ENCODE results near the gene TMOD2.

Gene TMOD2

DNA sequence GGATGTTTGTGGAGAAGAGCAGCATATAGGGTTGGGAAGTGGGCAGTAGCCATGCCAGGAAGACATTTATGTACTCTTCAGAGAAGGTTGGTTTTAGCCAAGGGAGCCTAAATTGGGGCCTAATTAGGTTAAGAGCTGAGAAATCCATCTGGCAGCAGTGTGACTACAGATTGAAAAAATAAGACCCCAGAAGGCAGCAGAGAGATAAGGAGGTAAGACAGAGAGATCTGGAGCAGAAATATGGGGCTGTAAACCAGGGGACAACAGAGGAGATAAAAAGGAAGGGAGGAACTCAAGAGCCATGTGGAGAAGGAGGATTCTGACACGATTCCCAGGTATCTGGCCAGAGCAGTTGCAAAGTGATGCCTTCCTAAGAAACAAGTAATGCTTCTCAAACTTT, 37.2 kb upstream of the TMOD2 start:
- in situ Hi-C loops (cut with HindIII; ENCODE audit: low sequenced_read_pairs): no loop called here
- DNase-seq (ENCODE audit: low read depth): no peak
- TF ChIP-seq, protein P1, sequence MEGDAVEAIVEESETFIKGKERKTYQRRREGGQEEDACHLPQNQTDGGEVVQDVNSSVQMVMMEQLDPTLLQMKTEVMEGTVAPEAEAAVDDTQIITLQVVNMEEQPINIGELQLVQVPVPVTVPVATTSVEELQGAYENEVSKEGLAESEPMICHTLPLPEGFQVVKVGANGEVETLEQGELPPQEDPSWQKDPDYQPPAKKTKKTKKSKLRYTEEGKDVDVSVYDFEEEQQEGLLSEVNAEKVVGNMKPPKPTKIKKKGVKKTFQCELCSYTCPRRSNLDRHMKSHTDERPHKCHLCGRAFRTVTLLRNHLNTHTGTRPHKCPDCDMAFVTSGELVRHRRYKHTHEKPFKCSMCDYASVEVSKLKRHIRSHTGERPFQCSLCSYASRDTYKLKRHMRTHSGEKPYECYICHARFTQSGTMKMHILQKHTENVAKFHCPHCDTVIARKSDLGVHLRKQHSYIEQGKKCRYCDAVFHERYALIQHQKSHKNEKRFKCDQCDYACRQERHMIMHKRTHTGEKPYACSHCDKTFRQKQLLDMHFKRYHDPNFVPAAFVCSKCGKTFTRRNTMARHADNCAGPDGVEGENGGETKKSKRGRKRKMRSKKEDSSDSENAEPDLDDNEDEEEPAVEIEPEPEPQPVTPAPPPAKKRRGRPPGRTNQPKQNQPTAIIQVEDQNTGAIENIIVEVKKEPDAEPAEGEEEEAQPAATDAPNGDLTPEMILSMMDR (IDR thresholded peaks at IDR 0.05; ENCODE audit: low read depth, low read length, missing control alignments): no peak
- H3K4me3 ChIP-seq (ENCODE audit: low read depth, low read length): no peak overlapping the region

DNA sequence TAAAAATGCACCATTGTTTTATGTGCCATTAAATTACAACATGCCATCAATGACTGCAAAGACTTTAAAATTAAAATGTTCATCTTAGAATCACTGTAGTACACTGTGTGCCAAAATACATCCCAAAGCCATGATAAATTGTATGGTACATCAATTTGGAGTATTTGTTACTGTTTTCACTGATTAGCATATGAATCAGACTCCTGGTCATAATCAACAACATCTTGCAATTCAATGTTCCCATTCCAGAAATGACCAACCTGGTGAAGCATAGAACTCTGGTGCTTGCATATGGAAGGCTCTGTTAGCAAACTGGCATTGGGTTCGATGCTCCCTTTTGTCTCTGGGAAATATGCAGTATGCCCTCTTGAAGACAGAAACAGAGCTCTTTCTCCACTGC, 36.5 kb upstream of the TMOD2 start:
- H3K4me3 ChIP-seq (ENCODE audit: low read depth, low read length): no peak overlapping the region
- DNase-seq (ENCODE audit: low read depth): no peak
- in situ Hi-C loops (cut with HindIII; ENCODE audit: low sequenced_read_pairs): no loop called here
- TF ChIP-seq, protein P1 (IDR thresholded peaks at IDR 0.05; ENCODE audit: low read depth, low read length, missing control alignments): no peak

DNA sequence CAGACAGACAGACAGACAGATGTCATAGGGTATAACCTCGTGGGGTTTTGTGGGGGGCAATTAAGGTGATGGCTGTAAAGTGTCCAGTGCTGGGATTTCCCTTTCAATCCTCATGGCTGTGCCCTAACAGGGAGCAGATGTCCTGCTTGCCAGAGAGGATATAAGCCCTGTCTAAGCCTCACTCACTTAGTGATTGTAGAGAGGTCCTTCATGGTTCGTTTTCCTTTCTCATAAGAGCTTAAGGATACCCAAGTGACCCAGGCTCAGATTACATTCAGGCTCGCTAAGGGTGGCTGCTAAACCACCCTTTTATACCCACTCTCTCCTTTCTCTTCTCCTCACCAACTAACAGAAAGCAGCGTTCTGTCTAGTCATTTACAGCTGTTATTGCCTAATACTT, 33.2 kb upstream of the TMOD2 start:
- TF ChIP-seq, protein P1 (IDR thresholded peaks at IDR 0.05; ENCODE audit: low read depth, low read length, missing control alignments): no peak
- DNase-seq (ENCODE audit: low read depth): no peak
- no peak overlapping the region for H3K4me3 ChIP-seq (ENCODE audit: low read depth, low read length)
- in situ Hi-C loops (cut with HindIII; ENCODE audit: low sequenced_read_pairs): no loop called here

DNA sequence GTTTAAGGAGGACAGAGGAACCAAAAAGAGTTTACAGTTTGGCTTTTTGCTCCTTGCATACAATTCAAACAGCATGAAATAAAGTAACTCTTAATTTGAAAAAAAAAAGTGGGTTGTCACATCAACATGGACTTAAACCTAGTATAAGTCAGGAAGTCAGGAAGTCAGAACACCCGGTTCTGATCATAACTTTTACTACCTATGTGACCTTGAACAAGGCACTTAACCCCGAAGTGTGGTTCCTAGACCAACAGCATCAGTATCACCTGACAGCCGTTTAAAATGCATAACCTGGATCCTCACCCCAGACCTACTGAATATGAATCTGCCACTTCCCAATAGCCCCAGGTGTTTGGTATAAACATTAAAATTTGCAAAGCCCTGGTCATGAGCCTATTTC, 32.7 kb upstream of the TMOD2 start:
- DNase-seq (ENCODE audit: low read depth): no peak
- no peak overlapping the region for H3K4me3 ChIP-seq (ENCODE audit: low read depth, low read length)
- in situ Hi-C loops (cut with HindIII; ENCODE audit: low sequenced_read_pairs): no loop called here
- TF ChIP-seq, protein P1 (IDR thresholded peaks at IDR 0.05; ENCODE audit: low read depth, low read length, missing control alignments): no peak

DNA sequence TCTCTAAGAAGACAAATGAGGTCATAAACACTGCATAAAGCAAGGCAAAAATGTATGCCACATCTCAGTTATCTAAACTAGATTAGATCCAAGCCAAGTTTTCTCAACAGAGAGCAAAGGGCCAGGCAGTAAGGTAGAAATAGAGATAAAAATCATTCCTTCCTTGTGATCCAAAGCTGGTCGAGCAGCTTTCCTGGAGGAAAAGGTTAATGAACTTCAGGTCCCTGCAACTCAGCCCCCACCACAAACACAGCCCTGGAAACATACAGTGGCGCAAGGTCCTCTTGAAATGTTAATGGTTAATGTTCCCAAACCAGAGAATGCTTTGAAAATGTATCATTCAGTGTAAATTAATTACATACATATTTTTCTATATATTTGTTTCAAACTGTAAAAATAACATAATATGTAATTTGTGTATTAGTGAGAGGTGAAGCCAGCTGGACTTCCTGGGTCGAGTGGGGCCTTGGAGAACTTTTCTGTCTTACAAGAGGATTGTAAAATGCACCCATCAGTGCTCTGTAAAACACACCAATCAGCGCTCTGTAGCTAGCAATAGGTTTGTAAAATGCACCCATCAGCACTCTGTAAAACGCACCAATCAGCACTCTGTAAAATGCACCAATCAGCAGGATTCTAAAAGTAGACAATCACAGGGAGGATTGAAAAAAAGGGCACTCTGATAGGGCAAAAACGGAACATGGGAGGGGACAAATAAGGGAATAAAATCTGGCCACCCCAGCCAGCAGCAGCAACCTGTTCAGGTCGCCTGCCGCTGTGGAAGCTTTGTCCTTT, 31.0 kb upstream of the TMOD2 start:
- no peak for DNase-seq (ENCODE audit: low read depth)
- TF ChIP-seq, protein P1 (IDR thresholded peaks at IDR 0.05; ENCODE audit: low read depth, low read length, missing control alignments): no peak
- H3K4me3 ChIP-seq (ENCODE audit: low read depth, low read length): no peak overlapping the region
- in situ Hi-C loops (cut with HindIII; ENCODE audit: low sequenced_read_pairs): no loop called here

DNA sequence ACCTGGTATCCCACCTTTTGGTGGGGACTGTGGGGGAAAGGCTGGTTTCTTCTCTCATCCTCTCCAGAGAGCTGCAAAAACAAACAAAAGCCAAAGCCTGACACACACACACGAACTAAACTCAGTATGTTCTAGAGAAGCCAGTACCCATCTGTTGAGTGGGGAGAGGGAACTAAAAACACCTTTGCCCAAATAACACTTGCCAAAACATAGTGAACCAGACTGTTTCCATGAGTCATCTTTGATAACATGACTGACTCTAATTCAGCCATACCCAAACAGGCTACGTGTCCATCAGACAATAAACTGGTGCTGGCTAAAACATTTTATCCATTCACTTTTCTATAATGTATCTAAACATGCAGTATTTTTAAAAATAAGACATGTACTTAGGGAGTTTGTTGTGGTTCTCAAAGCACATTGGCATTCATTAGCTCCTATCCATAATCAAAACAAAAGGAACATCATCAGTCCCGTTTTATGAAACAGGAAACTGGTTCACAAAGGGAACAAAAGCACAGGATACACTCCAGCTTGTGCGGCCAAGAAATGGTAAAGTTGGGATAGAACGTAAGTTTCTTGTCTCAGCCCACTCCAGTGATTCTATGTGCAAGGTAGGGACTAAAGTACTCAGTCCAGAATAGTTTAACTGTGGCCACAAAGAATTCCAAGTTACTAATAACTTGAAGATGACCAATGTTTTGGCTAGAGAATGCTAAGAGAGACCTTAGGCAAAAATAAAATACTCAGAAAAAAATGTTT, 30.0 kb upstream of the TMOD2 start:
- TF ChIP-seq, protein P1 (IDR thresholded peaks at IDR 0.05; ENCODE audit: low read depth, low read length, missing control alignments): no peak
- in situ Hi-C loops (cut with HindIII; ENCODE audit: low sequenced_read_pairs): no loop called here
- no peak overlapping the region for H3K4me3 ChIP-seq (ENCODE audit: low read depth, low read length)
- no peak for DNase-seq (ENCODE audit: low read depth)

Measured in astrocyte of the cerebellum (primary cell).